ENCODE measurements around the gene HIVEP2. TPM values are rescaled to one million over a fixed set of nuclear protein-coding genes. Genes with fewer than 3 reads are reported as not detected.

HIVEP2 gene
- total and polyA plus RNA-seq, 2 donors (not counting 1 experiment from before 2014, with no cell fraction given), result 5.8 to 31.9 TPM

- Histone ChIP-seq H3K4me2 (replicated peaks; ENCODE audit: low read depth, low read length, poor library complexity, severe bottlenecking) (no peak overlapping the region), H3K4me1 (ENCODE audit: control insufficient read depth in 2 of 2, insufficient read depth in 2 of 2, low read length in 2 of 2) (peaks cover 0 to 5% of the 10 kb centered on the region in 2 donors), H3K79me2 (ENCODE audit: control insufficient read depth, insufficient read depth, low read length) (peaks cover 55% of the 10 kb centered on the region), H3K9me3 (ENCODE audit: control extremely low read depth in 1 of 3, control insufficient read depth in 2 of 3, insufficient read depth in 1 of 3, low read length in 2 of 3) (no peaks in the 10 kb centered on the region), H3K9ac (ENCODE audit: low read length) (no peak overlapping the region), H4K20me1 (ENCODE audit: control insufficient read depth, insufficient read depth, low read length, poor library complexity, severe bottlenecking) (no peaks in the 10 kb centered on the region), H3K36me3 (replicated peaks in 1 of 2; ENCODE audit: control extremely low read depth in 1 of 2, control insufficient read depth in 1 of 2, extremely low read depth in 1 of 2, insufficient read depth in 2 of 2, low read length in 1 of 2) (peaks cover 0 to 2% of the 10 kb centered on the region in 2 experiments), H3K4me3 (ENCODE audit: control extremely low read depth in 1 of 5, extremely low read depth in 1 of 5, insufficient read depth in 1 of 5, low read depth in 2 of 5, low read length in 4 of 5) (no peak overlapping the region), H3K27ac (ENCODE audit: low read length in 2 of 2) (no peak overlapping the region), H2AFZ (ENCODE audit: insufficient read depth, low read depth, low read length, poor library complexity, severe bottlenecking) (no peak overlapping the region), H3K27me3 (replicated peaks in 1 of 4; ENCODE audit: control extremely low read depth in 1 of 4, control insufficient read depth in 3 of 4, insufficient read depth in 4 of 4, low read length in 3 of 4) (no peaks in the 10 kb centered on the region)
- Mint-ChIP-seq H3K9me3 (ENCODE audit: insufficient read depth) (no peaks in the 10 kb centered on the region), H3K27me3 (no peaks in the 10 kb centered on the region), H3K27ac (no peak overlapping the region), H3K4me3 (no peak overlapping the region), H3K4me1 (peaks cover 27% of the 10 kb centered on the region)
- intact Hi-C loops (cut with micrococcal nuclease), result loop anchor here (10.0 kb wide), 1 partner anchor 85 kb away; no protein-coding TSS in a partner anchor
- ATAC-seq (ENCODE audit: low read depth) (no peak), DNase-seq (no peak)
- ChIA-PET POLR2A (no interaction called here), CTCF (interaction anchor here (2.9 kb wide), 1 partner anchor 236 kb away, joined by 9 read pairs; no protein-coding TSS in a partner anchor)
- TF ChIP-seq EZH2 (IDR thresholded peaks at IDR 0.05; ENCODE audit: borderline replicate concordance, insufficient read depth, low read depth, low read length, poor library complexity, severe bottlenecking), result no peak
- TF ChIP-seq CTCF (IDR thresholded peaks at IDR 0.05), result no peak
- no CpG with 5 or more reads among the region's 1 CpG for whole genome bisulfite sequencing (ENCODE audit: insufficient coverage)
These were observed 154.7 kb downstream of the HIVEP2 start for GRCh38 chr6:142790257-142790656.

GRCh38 chr6:142787422-142787821 lies 157.6 kb downstream of the HIVEP2 start:
- H3K27me3 ChIP-seq (replicated peaks in 1 of 4; ENCODE audit: control extremely low read depth in 1 of 4, control insufficient read depth in 3 of 4, insufficient read depth in 4 of 4, low read length in 3 of 4), result no peaks in the 10 kb centered on the region
- peaks cover 47% of the 10 kb centered on the region for H3K79me2 ChIP-seq (ENCODE audit: control insufficient read depth, insufficient read depth, low read length)
- no peak overlapping the region for H3K9ac ChIP-seq (ENCODE audit: low read length)
- H2AFZ ChIP-seq (ENCODE audit: insufficient read depth, low read depth, low read length, poor library complexity, severe bottlenecking), result no peak overlapping the region
- TF ChIP-seq EZH2 (IDR thresholded peaks at IDR 0.05; ENCODE audit: borderline replicate concordance, insufficient read depth, low read depth, low read length, poor library complexity, severe bottlenecking) (no peak), CTCF (IDR thresholded peaks at IDR 0.05) (no peak)
- no peaks in the 10 kb centered on the region for H4K20me1 ChIP-seq (ENCODE audit: control insufficient read depth, insufficient read depth, low read length, poor library complexity, severe bottlenecking)
- H3K27ac Mint-ChIP-seq, result no peak overlapping the region
- H3K4me3 Mint-ChIP-seq, result no peak overlapping the region
- no peaks in the 10 kb centered on the region for H3K9me3 ChIP-seq (ENCODE audit: control extremely low read depth in 1 of 3, control insufficient read depth in 2 of 3, insufficient read depth in 1 of 3, low read length in 2 of 3)
- no peak overlapping the region for H3K4me3 ChIP-seq (ENCODE audit: control extremely low read depth in 1 of 5, extremely low read depth in 1 of 5, insufficient read depth in 1 of 5, low read depth in 2 of 5, low read length in 4 of 5)
- H3K27ac ChIP-seq (ENCODE audit: low read length in 2 of 2), result no peak overlapping the region
- WGBS (ENCODE audit: insufficient coverage), result no CpG with 5 or more reads among the region's 2 CpGs
- intact Hi-C loops (cut with micrococcal nuclease), result loop anchor here (10.0 kb wide), 1 partner anchor 127 kb away; no protein-coding TSS in a partner anchor
- peaks cover 36% of the 10 kb centered on the region for H3K4me1 Mint-ChIP-seq
- peaks cover 10 to 14% of the 10 kb centered on the region in 2 donors for H3K4me1 ChIP-seq (ENCODE audit: control insufficient read depth in 2 of 2, insufficient read depth in 2 of 2, low read length in 2 of 2)
- no peaks in the 10 kb centered on the region for H3K9me3 Mint-ChIP-seq (ENCODE audit: insufficient read depth)
- H3K4me2 ChIP-seq (replicated peaks; ENCODE audit: low read depth, low read length, poor library complexity, severe bottlenecking), result no peak overlapping the region
- no peaks in the 10 kb centered on the region for H3K27me3 Mint-ChIP-seq
- DNase-seq, result no peak
- ChIA-PET CTCF (no interaction called here), POLR2A (interaction anchor here (0.5 kb wide), 1 partner anchor 18 kb away, joined by 4 read pairs; no protein-coding TSS in a partner anchor)
- H3K36me3 ChIP-seq (replicated peaks in 1 of 2; ENCODE audit: control extremely low read depth in 1 of 2, control insufficient read depth in 1 of 2, extremely low read depth in 1 of 2, insufficient read depth in 2 of 2, low read length in 1 of 2), result peaks cover 0 to 2% of the 10 kb centered on the region in 2 experiments
- no peak for ATAC-seq (ENCODE audit: low read depth)
